Measurements from ENCODE around the gene LYSMD3.

LYSMD3 gene

GRCh38 chr5:90518661-90519060 lies 10.7 kb downstream of the LYSMD3 start:
- Histone ChIP-seq H3K9ac (no peak overlapping the region), H3K36me3 (ENCODE audit: control insufficient read depth, insufficient read depth, low read length) (no peaks in the 10 kb centered on the region), H2AFZ (no peak overlapping the region), H3K27me3 (ENCODE audit: control insufficient read depth, insufficient read depth, low read length) (no peaks in the 10 kb centered on the region), H3K27ac (no peak overlapping the region), H3K4me2 (ENCODE audit: low read length) (no peak overlapping the region), H3K79me2 (no peaks in the 10 kb centered on the region), H3K9me3 (ENCODE audit: control insufficient read depth, low read length) (no peaks in the 10 kb centered on the region), H3K4me3 (ENCODE audit: low read depth, low read length) (no peak overlapping the region), H3K4me1 (no peaks in the 10 kb centered on the region)
- TF ChIP-seq, protein P1, sequence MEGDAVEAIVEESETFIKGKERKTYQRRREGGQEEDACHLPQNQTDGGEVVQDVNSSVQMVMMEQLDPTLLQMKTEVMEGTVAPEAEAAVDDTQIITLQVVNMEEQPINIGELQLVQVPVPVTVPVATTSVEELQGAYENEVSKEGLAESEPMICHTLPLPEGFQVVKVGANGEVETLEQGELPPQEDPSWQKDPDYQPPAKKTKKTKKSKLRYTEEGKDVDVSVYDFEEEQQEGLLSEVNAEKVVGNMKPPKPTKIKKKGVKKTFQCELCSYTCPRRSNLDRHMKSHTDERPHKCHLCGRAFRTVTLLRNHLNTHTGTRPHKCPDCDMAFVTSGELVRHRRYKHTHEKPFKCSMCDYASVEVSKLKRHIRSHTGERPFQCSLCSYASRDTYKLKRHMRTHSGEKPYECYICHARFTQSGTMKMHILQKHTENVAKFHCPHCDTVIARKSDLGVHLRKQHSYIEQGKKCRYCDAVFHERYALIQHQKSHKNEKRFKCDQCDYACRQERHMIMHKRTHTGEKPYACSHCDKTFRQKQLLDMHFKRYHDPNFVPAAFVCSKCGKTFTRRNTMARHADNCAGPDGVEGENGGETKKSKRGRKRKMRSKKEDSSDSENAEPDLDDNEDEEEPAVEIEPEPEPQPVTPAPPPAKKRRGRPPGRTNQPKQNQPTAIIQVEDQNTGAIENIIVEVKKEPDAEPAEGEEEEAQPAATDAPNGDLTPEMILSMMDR (IDR thresholded peaks at IDR 0.05), result no peak

- Histone ChIP-seq H3K9ac (no peak overlapping the region), H3K9me3 (ENCODE audit: control insufficient read depth, low read length) (no peaks in the 10 kb centered on the region), H3K79me2 (no peaks in the 10 kb centered on the region), H3K27me3 (ENCODE audit: control insufficient read depth, insufficient read depth, low read length) (no peaks in the 10 kb centered on the region), H3K4me2 (ENCODE audit: low read length) (no peak overlapping the region), H3K4me3 (ENCODE audit: low read depth, low read length) (no peak overlapping the region), H3K36me3 (ENCODE audit: control insufficient read depth, insufficient read depth, low read length) (no peaks in the 10 kb centered on the region), H2AFZ (no peak overlapping the region), H3K4me1 (no peaks in the 10 kb centered on the region), H3K27ac (no peak overlapping the region)
- TF ChIP-seq, protein P1 (IDR thresholded peaks at IDR 0.05), result no peak
Measured at GRCh38 chr5:90514520-90514919, 14.9 kb downstream of the LYSMD3 start.

GRCh38 chr5:90510438-90510837 lies 18.9 kb downstream of the LYSMD3 start:
- Histone ChIP-seq H3K79me2 (no peaks in the 10 kb centered on the region), H3K9me3 (ENCODE audit: control insufficient read depth, low read length) (no peaks in the 10 kb centered on the region), H3K9ac (no peak overlapping the region), H3K36me3 (ENCODE audit: control insufficient read depth, insufficient read depth, low read length) (no peaks in the 10 kb centered on the region), H3K4me3 (ENCODE audit: low read depth, low read length) (no peak overlapping the region), H2AFZ (no peak overlapping the region), H3K4me1 (no peaks in the 10 kb centered on the region), H3K27me3 (ENCODE audit: control insufficient read depth, insufficient read depth, low read length) (no peaks in the 10 kb centered on the region), H3K27ac (no peak overlapping the region), H3K4me2 (ENCODE audit: low read length) (no peak overlapping the region)
- TF ChIP-seq, protein P1 (IDR thresholded peaks at IDR 0.05), result no peak

DNA sequence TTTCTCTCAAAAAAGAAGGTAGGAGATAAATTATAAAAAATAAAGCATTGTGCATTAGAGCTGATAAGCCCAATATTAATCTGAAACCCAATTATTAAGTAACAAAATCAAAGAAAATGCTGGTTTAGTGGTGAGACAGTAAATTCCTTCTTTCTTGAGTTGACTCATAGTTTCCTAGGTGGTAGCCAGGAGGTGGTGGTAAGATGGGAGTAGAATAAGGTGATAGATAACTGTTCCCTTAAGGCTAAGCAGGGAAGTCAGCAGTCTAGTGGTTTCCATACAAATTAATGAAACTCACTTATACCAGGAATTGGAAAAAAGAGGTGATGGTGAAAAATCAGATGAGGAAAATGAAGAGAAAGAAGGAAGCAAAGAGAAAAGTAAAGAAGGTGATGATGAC lies 23.2 kb downstream of the LYSMD3 start:
- H3K36me3 ChIP-seq (ENCODE audit: control insufficient read depth, insufficient read depth, low read length), result no peaks in the 10 kb centered on the region
- H3K4me2 ChIP-seq (ENCODE audit: low read length), result no peak overlapping the region
- H3K27ac ChIP-seq, result no peak overlapping the region
- no peak overlapping the region for H2AFZ ChIP-seq
- TF ChIP-seq, protein P1 (IDR thresholded peaks at IDR 0.05), result no peak
- H3K27me3 ChIP-seq (ENCODE audit: control insufficient read depth, insufficient read depth, low read length), result no peaks in the 10 kb centered on the region
- H3K4me3 ChIP-seq (ENCODE audit: low read depth, low read length), result no peak overlapping the region
- H3K9ac ChIP-seq, result no peak overlapping the region
- H3K9me3 ChIP-seq (ENCODE audit: control insufficient read depth, low read length), result no peaks in the 10 kb centered on the region
- H3K79me2 ChIP-seq, result no peaks in the 10 kb centered on the region
- no peaks in the 10 kb centered on the region for H3K4me1 ChIP-seq

- Histone ChIP-seq H3K9ac (no peak overlapping the region), H3K9me3 (ENCODE audit: control insufficient read depth, low read length) (no peaks in the 10 kb centered on the region), H2AFZ (no peak overlapping the region), H3K4me3 (ENCODE audit: low read depth, low read length) (no peak overlapping the region), H3K4me2 (ENCODE audit: low read length) (no peak overlapping the region), H3K36me3 (ENCODE audit: control insufficient read depth, insufficient read depth, low read length) (no peaks in the 10 kb centered on the region), H3K27me3 (ENCODE audit: control insufficient read depth, insufficient read depth, low read length) (no peaks in the 10 kb centered on the region), H3K4me1 (no peaks in the 10 kb centered on the region), H3K27ac (no peak overlapping the region), H3K79me2 (no peaks in the 10 kb centered on the region)
- TF ChIP-seq, protein P1 (IDR thresholded peaks at IDR 0.05), result no peak
Measured at GRCh38 chr5:90504743-90505142, 24.6 kb downstream of the LYSMD3 start.
